ENCODE results near the gene TET2.

The TET2 gene

DNA sequence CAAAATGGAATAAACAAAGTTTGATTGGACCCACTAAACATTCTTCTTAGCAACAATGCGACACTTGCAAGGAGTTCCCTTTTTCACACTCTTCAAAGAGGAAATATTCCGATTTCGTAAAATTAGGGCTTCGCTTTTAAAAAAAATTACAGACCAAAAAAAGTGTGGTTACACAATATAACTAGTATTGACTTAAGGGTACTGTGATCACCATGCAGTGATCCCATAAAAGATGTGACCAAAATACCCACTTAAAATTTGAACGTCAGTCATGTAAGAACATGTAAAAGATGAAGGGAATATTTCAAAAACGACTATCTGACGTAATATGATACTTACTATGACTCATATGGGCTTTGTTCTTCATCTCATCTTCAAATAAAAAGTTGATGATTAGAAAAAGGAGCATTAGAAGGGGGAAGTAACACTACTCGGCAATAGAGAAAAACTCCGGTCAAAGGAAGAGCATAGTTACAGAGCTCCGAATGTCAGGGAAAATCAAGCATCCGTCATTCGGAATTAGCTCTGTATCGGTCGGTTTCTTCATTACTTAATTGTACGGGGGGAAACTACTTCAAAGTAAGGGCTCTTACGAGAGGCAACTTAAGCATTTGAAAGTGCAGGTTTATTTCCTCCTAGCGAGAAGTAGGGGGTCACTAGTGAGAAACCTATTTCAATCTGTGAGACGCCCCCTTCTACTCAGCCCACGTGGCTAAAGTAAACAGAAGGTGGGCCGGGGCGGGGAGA is 1.3 kb upstream of the TET2 start:
- DNase-seq: no peak

DNA sequence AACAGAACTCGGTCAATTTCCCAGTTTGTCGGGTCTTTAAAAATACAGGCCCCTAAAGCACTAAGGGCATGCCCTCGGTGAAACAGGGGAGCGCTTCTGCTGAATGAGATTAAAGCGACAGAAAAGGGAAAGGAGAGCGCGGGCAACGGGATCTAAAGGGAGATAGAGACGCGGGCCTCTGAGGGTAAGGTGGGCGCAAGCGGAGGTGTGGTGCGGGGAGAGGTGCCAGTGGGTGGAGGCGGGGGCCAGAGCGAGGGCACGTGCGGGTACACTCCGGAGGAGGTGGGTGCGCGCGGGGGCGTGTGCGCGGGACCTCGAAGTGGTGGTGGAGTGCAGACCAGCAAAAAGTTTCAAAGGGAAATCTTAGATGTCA is 787 bp upstream of the TET2 start:
- peak; percentile 9 for DNase-seq

DNA sequence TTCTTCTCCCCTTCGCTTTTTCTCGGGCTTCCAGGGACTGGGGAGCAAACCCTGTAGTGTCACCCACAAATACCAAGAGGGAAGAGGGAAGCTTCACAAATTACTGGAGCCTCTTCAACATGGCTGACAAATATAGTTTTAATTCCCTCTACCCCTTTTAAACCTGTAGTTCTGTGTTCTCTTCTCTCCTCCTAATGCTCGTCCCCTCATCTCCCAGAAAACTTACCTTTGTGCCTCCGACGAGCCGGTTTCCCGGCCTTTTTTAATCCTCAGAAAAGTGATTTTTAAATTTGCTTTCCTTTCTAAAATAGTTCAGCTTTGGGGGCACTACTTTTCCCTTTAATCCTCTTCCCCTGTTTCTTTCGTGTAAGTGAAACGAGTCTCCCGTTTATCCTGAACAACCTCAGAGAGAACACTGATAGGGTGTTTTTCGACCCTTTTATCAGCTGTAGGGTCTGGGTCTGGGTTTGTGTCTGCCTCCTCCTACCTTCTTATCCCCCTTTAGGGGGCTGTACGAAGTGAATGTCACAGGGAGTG is 408 bp downstream of the TET2 start:
- no peak for DNase-seq

DNA sequence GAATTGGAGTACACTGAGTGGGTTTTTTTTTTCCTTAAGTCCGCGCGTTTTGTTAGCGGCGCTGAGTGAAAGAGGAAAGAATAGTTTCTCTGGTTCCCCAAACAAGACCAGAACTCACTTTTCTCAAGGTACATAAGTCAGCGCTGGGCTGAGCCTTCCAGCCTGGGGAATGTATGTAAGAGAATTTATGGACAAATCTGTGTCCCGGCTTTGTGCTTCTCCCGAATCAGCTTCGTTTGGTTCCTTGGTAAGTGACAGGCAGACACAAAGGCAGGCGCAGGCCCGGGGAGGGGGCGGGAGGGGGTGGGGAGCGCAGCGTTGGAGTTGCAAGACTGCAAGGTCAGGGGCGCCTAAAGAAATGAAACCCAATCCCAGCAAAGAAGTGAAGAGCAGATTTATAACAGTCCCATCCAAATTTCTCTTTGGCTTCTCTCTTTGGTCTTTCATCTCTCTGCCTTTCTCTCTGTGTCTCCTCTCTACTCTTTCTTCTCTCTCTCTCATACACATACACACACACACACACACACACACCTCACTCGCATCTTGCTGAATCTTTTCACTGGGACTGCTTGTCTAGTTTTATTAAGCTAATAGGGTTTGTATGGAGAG is 981 bp downstream of the TET2 start:
- peak; percentile 65 for DNase-seq

DNA sequence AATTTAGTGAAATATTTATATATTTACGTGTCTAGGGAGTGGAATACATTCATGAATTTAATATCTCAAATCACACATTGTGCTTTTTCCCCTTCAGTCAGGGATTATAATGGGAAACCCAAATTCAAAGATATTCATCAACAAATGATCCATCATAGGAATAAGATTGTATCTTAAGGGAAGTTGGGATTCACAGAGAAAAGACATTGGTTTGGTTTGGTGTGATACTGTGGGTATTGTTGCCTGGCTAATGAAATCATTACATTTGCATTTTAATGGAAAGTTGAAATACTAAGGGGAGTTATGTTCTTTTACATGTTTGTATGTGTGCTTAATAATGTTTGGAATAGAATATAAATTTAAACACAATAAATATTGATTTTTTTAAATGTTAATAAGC is 1.7 kb downstream of the TET2 start:
- DNase-seq: no peak

DNA sequence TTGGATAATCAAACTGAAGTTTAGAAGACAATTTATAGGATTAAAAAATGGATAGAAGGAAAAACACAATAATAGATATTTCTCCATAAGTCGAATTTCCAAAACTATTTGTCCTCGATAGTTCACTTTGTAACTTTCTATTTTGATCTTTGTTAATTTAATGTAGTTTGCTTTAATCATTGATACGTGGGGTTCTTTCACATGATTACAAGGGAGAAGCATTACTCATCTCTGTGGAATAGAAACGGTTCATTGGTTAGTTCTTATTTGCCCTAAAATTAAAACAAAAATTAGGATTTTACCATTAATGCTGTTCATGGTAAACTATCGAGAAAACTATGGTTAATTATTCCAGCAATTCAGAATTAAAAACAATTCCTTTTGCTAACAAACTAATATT is 2.1 kb downstream of the TET2 start:
- no peak for DNase-seq

DNA sequence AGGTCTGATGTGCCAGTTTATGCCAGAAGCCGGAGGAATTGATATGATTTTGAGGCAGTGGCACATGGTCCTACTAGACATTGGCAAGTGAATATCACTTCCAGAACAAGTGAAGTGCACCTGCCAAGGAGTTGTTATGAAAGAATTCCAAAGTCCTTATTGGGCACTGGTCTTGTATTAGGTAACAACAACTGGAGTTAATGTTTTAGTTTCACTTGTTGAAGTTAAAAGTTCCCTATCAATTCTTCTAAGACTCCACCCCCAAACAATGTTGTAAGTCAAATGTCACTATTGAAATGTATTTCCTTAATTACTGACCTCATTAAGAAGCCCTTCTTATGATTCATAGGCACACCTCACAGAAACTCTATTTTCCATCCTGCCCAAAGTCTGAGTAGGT is 3.1 kb downstream of the TET2 start:
- DNase-seq: no peak

DNA sequence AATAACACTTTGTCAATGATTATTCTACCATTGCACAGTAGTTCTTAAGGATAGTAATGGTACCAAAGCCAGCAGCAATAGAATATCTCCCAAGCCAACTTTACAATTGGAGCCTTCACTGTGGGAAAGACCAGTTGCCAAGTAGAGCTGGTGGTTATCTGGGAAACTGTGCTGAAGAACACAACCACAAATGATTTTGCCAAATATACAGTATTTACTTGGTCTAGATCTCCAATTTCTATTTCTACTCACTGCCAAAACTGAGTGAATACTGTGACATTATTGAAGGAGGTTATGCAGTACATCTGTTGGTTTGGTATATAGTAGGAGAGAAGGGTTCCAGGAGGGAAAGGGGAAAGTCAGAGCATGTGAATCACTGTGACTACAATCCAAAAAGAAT is 3.8 kb downstream of the TET2 start:
- no peak for DNase-seq

DNA sequence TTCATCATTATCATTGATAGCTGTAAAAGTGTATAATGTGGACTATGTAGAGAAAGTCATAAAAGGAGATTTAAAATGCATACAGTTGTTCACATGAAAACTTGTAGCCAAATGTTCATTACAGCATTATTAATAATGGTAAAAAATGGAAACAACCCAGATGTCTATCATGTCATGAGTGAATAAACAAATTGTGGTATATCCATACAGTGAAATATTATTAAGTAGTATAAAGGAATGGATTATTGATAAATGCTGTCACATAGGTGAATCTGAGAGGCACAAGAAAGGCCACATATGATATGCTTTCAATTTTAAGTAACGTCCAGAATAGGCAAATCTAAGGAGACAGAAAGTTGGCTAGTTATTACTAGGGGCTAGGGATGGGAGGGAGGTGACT is 7.1 kb downstream of the TET2 start:
- no peak for DNase-seq

DNA sequence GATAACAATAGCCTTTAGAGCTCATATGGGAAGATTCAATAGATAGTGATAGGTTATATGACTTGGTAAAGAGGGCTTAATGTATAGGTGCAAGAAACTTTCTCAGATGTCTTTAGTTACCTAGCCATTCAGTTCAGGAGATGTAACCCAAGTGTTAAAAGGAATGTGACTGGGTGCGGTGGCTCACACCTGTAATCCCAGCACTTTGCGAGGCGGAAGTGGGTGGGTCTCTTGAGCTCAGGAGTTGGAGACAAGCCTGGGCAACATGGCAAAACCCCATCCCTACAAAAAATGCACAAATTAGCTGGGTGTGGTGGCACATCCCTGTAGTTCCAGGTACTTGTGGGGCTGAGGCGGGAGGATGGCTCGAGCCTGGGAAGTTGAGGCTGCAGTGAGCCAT is 7.9 kb downstream of the TET2 start:
- DNase-seq: no peak

DNA sequence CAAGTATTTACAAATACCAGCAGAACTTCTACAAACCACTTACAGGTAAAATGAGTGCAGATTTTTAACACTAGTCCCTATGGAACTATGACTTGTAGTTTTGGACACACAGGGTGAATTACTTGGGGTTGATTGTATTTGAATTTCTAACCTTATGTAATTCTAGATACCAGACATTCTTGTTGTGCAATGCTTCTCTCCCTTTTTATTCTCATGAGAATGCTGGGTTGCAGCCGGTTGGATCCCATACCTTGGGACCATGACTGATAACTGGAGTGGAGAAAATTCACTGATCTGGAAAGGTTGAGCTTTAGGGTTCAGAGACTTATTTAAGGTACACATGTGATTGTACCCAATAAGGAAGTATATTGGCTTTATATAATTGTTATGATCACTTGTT is 8.8 kb downstream of the TET2 start:
- DNase-seq: no peak

DNA sequence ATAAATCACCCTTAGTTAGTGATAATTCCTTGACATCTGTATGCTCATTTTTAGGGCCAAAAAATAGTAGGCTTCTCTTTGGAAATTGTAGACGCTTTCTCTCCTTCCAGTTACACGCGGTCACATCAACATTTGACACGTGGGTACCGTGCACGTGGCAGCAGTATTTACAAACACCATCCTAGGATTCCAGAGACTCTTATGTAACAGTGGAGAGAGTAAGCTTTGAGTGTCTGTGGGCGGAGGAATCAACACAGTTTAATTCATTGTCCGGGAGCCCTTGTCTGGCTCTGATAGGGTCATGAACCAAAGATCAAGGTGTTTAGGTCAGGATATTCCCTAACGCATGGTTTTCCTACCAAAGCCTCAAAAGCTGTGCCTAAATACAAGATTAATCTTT is 12.2 kb downstream of the TET2 start:
- DNase-seq: no peak

DNA sequence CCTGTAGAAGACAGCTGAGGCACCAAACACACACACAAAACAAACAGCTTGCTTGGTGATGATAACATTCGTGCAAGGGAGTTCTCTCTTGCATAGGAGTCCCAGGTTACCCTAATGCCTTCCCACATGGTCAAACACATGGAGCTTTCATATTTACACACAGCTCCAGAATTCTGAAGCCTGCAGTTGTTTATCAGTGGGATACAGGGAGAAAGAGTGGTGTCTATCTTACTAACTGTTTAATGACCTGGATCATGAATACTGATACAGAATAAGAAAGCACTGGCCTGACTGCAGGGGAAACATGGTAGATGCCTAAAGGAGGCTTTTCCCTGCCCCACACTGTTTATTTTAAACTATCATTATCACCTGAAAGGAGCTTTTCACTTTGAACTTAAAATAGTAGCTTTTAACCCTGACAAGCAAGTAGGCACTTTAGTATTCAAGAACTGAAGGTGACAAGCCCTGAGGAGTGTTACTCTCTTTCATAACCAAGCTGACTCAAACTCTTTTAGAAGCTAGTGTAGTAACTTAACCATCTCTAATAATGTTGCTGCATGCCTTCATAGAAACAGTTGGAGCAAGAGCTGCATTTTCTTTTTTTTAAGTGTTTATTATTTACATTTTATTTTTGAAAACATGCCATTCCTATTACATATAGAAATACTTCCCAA is 15.6 kb downstream of the TET2 start:
- DNase-seq: no peak

DNA sequence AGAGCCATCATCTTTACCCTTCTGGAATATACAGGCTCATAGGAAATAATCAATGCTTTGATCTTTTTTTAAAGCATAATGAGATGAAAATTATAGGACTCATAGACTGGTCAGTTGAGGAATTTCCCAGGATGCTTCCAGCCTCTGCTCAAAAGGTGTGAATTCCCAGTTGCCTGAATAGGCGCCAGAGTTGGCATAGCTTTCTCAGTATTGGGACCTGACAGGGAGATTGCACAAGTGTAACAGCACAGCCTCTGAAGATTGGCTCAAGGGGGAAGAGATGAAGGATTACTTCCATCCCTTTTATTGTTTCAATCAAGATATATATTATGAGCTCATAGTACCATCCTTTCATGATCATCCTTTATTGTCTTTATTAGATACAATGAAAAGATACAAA is 17.9 kb downstream of the TET2 start:
- no peak for DNase-seq

DNA sequence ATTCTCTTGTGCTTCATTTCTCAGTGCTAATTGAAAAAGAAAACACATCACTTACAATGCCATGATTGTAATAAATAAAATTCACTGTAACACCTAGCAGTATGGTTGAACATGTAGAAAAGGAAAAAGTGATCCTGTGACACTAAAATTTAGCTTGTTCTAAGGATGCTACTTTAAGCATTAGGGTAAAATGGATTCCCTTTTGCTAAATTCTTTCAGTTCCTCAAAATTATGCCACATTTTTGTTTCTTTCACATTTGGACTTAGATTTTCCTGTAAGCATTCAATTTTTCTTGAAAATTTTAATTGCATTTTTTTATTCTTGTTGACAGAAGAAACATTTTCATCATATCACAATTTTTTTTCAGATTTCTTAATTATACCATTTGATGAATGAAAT is 19.4 kb downstream of the TET2 start:
- no peak for DNase-seq

DNA sequence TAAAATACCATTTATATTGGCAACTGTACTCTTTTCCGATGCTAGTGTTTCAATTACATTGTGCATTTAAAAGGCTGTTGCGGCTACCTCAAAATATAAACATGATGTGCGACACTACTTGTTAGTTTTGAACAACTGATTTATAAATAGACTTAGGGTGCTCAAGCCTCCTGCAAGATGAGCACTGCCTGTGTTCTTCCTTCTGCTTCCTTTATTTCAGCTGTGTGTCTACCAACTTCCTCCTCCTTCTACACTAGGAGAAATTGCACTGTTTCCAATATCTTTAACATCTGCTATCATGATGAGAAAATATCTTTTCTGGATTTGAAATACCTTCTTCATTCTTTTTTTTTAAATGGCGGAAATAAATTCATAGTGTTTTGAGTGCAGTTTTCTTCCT is 24.0 kb downstream of the TET2 start:
- DNase-seq: no peak

DNA sequence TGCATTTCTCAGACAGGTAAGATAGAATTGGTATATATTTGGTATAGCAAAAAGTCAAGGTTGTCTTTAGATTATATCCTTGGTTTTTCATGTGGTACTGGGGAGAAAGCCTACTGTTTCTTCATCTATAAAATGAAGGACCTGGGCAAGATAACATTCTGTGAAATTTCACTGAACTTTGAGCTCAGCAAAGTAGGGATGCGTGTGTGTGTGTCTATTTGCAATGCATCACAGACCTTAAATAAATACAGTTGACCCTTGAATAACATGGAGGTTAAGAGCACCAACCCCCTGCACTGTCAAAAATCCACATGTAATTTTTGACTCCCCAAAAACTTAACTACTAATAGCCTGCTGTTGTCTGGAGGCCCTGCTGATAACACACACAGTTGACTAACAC is 25.2 kb downstream of the TET2 start:
- no peak for DNase-seq

DNA sequence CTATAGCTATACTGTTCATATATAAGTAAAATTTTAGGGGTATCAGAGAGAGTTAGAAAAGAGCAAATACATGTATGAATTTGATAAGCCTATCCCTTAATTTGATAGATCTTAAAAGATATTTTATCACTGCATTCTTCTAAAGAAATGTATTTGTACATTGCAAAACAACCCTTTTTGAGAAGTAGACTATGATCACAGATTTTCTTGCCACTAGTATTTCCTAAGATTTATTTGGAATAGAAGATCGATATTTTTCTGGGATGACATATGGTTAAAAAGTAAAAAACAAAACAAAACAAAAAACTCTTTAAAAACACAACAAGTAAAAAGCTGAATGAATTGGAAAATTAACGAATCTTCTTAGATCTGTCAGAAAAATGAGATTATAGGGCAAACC is 27.4 kb downstream of the TET2 start:
- DNase-seq: no peak

DNA sequence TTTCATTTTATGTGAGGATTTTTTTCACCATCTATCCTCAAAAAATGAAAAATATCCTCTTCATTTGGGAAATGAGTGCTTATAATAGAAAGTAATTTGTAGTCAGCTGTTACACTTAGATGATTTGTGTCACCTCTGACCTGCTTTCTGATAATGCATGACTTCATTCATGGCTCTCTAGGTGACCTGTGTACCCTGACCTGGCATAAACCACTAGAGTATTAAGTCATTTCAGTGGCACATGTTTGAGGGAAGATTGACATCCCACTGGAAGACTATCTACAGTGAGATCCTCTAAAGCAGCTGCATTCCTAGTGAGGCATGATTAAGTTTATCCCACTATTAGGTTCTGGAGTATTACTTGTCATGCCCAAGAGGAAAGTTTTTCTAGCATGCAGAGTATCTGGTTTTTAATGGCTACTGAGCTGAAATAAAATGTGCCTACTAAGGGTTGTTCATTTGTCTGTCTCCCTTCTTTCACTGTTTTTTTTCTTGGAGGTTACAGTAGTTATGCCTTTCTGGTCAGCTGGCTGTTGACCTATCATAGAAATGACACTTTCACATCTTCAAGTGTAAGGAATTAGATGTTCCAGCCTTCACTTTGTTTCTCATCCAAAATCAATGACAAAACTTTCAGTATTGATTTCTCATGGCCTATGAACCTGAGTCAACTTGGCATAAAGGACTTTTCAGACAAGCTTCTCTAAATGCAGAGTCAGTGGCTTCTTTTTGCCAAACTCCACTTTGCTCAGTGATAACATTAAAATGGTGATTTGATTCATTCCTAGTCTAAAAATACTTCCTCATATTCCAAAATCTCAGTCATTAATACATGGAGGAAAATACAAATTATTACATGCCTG is 33.1 kb downstream of the TET2 start:
- DNase-seq: peak; percentile 40

DNA sequence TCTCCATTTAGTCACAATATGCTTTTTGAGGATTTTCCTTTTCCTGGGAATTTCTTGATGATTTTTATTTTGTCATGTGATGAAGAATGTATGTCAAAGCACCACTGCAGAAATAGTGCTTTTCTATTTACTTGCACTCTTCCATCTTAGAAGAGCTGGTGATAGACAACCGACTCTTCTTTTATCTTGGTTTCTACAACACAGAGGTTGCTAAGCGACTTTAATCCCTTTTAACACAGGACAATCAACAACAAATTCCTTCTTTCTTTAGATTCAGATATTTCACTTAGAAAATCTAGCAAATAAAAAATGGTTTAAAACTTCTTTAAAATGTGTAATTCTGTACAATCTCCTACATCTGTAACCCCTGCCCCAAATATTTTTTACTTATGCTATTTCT is 34.6 kb downstream of the TET2 start:
- DNase-seq: peak; percentile 52

DNA sequence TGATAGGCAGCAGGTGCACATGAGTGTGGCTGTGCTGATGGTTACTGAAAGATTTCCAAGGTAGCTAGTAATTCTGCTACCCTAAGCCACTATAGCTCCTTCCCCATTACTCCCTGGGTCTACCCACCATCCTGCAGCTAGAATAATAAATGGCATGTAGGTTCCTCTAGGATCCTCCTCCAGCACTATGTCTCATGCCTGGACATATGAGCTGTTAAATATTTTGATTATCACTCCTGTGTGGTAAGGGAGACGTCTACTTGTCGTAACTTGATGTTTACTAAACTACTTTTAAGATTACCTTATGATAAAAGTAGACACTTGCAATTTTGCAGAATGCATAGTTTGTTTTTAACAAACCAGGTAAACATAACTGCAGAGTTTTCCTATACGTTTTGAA is 35.5 kb downstream of the TET2 start:
- DNase-seq: peak; percentile 3

DNA sequence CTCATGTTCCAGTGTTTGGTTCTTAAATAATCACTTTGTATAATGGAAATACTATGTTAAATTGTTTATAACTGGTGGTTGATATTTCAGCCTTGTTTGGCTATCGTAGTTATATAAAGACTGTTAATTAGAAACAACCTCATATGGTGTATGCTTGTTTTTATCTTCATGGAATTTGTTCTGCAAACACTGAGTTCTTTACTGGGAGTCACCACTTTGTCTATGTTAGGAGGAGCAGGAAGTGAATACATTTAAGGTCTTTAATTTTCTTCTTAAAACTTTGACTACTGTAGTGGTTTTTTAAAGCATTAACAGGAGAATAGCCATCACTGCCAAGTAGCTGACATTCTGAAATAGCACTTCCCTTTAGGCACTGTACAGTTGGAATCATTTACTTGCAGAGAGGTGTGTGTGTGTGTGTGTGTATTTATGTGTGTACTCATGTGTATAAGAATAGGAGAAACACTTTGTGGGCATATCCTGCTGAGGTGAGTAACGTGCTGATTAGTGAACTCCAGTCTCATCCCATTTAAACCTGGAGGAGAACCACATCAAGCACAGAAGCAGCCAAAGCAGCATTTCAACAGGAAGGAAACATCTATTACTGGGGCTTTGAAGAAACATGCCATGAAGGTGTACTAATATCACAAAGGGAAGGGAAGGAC is 37.8 kb downstream of the TET2 start:
- DNase-seq: no peak

DNA sequence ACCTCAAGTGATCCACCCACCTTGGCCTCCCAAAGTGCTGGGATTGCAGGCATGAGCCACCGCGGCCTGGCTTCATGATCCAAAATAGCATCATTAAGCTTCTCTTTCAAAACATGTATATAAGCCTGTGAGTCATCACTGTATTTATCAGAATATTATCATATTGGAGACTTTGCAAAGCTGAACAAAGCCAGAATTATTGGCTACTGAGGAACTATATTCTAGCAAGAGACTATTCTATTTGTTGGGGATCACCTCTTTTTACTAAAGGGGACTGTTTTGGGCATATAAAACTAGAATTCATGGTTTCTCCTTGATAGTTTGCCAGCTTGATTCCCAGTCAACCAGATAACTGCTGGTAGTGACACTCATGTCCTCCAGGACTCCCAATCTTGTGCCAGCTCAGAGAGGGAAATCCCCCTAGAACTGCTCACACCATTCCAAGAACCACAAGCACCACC is 40.1 kb downstream of the TET2 start:
- DNase-seq: no peak
